HG03095 (cell line): ENCODE results near the gene LDHAL6B.
A peak's percentile ranks its signal among the peaks of the same experiment; 100 is the strongest.

Experiments
- ATAC-seq: cut with Tn5 transposase; IDR thresholded peaks from one replicate; pipeline ENCODE4 v1.9.1; 2021; ENCODE audit warnings: moderate library complexity; ENCODE audit not compliant: unreplicated experiment

LDHAL6B gene

GRCh38 chr15:59249816-59250215 is 43.2 kb downstream of the LDHAL6B start:
- no peak for ATAC-seq

- ATAC-seq, result no peak
Observed at GRCh38 chr15:59250249-59250648, 43.6 kb downstream of the LDHAL6B start.

- ATAC-seq, result peak; percentile 48
Observed at GRCh38 chr15:59251001-59251845, 44.6 kb downstream of the LDHAL6B start.

DNA sequence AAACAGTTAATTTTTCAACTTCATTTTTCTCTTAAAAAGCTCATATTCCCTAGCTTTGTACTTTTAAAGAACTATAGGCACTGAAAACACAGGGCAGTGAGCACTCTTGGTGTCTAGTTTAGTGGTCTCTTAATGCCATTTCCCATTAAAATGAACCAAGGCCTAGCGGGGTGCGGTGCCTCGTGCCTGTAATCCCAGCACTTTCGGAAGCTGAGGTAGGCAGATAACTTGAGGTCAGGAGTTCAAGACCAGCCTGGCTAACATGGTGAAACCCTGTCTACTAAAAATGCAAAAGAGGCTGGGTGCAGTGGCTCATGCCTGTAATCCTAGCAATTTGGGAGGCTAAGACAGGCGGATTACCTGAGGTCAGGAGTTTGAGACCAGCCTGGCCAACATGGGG is 45.5 kb downstream of the LDHAL6B start:
- ATAC-seq, result no peak

- ATAC-seq, result no peak
Observed at GRCh38 chr15:59255680-59256336, 49.2 kb downstream of the LDHAL6B start.

GRCh38 chr15:59256482-59256881 is 49.8 kb downstream of the LDHAL6B start:
- no peak for ATAC-seq

GRCh38 chr15:59257140-59257539 is 50.5 kb downstream of the LDHAL6B start:
- ATAC-seq, result no peak
